Endothelial cell (in vitro differentiated cells): Measurements from ENCODE around the gene BATF. TPM values are rescaled to one million over a fixed set of nuclear protein-coding genes. Genes with fewer than 3 reads are reported as not detected.

Source experiments
- DNase-seq: peaks from one replicate; pipeline ENCODE4 v3.0.0; 2021; ENCODE audit warnings: low spot score
- H3K27ac Mint-ChIP-seq: one replicate; pipeline ENCODE4 v1.8.0; 2021; ENCODE audit warnings: mixed read lengths, inconsistent platforms; ENCODE audit not compliant: unreplicated experiment
- H3K27me3 Mint-ChIP-seq: one replicate; pipeline ENCODE4 v1.8.0; 2021; ENCODE audit warnings: mild to moderate bottlenecking, moderate library complexity, mixed read lengths, inconsistent platforms; ENCODE audit not compliant: unreplicated experiment
- H3K36me3 Mint-ChIP-seq: one replicate; pipeline ENCODE4 v1.8.0; 2021; ENCODE audit warnings: mild to moderate bottlenecking, low read depth, mixed read lengths, inconsistent platforms; ENCODE audit not compliant: unreplicated experiment
- H3K4me1 Mint-ChIP-seq: one replicate; pipeline ENCODE4 v1.8.0; 2021; ENCODE audit warnings: mild to moderate bottlenecking, mixed read lengths, inconsistent platforms; ENCODE audit not compliant: unreplicated experiment
- H3K4me3 Mint-ChIP-seq: one replicate; pipeline ENCODE4 v1.8.0; 2021; ENCODE audit warnings: mild to moderate bottlenecking, mixed read lengths, inconsistent platforms; ENCODE audit not compliant: unreplicated experiment
- H3K9me3 Mint-ChIP-seq: one replicate; pipeline ENCODE4 v1.8.0; 2021; ENCODE audit warnings: mixed read lengths, inconsistent platforms; ENCODE audit not compliant: unreplicated experiment
- CTCF ChIP-seq: fragments of 200-600 bp; sonication (generic); IDR thresholded peaks from one replicate; pipeline ENCODE4 v1.5.0; 2021; ENCODE audit warnings: antibody characterized with exemption; ENCODE audit not compliant: unreplicated experiment
- total RNA-seq: library from RNA; stranded (reverse); fragmentation: NEBNext Ultra II Directional; extraction: Animal tissue kit (Norgen Biotek cat#: 25700); gene quantifications from one replicate; pipeline ENCODE4 v1.2.1, GENCODE V29; 2021; ENCODE audit not compliant: unreplicated experiment

The BATF gene
- total RNA-seq, 1 donor from 2014 or later = not detected

- no peaks in the 10 kb centered on the region for H3K9me3 Mint-ChIP-seq
- TF ChIP-seq CTCF = no peak
- H3K36me3 Mint-ChIP-seq = no peaks in the 10 kb centered on the region
- no peak overlapping the region for H3K4me3 Mint-ChIP-seq
- H3K27me3 Mint-ChIP-seq = peaks cover 4% of the 10 kb centered on the region
- H3K27ac Mint-ChIP-seq = no peak overlapping the region
- peaks cover 5% of the 10 kb centered on the region for H3K4me1 Mint-ChIP-seq
- no peak for DNase-seq
Measured at GRCh38 chr14:75539162-75539560, 16.9 kb downstream of the BATF start.

DNA sequence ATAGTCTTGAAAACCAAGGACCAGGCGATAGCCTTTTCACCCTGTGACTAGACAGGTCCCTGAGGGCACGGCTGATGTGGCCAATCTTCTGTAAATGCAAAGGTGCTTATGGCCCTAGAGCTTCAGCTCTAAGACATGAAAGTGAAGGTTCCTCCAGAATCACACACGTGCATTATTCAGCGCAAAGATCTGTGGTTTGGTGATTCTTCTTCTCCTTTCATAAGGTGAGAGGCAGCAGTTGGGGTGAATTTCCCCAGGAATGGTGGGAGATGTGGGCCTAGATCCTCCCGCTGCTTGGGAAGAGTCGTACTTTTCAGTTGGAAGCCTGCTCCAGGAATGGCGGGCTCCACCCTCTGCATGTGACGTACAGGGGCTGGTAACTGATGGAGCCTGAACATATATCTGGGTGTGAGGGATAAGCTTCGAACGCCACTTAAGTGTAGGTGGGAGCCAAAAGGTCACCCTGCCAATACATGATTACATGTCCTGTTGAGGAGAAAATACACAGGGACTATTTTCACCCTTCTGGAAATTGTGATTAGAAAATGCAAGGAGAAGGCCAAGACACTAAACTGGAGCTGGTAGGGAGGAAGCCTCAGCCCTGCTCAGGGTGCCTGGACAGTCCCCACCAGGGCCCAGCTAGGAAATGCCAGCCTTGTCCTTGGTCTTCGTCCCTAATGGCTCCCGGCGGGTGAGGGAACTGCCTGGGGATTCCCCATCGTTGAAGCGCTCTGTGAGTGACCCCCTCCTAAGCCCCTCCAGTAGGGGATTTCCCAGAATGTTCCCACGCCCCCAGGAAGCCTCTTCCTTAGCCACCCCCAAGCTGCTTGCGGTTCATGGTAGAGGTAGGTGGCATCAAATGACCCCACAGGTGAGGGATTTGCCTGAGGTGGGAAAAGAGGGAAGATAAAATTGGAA lies 17.6 kb downstream of the BATF start:
- no peak overlapping the region for H3K27ac Mint-ChIP-seq
- H3K4me1 Mint-ChIP-seq = peaks cover 5% of the 10 kb centered on the region
- H3K4me3 Mint-ChIP-seq = no peak overlapping the region

DNA sequence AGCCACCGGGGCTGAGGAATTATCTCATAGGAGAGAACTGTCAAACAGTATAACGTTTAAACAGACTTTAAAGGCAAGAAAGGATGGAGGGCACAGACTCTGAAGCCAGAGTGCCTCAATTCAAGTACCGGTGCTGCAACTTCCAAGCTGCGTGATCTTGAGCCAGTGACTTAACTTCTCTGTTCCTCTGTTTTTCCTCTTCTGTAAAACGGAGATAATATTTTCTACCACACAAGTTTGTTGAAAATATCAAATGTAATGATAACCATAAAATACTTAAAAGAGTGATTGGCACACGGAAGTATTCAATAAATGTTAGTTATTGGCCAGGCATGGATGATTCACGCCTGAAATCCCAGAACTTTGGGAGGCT lies 18.2 kb downstream of the BATF start:
- DNase-seq = no peak
- TF ChIP-seq CTCF = no peak
- Mint-ChIP-seq H3K36me3 (no peaks in the 10 kb centered on the region), H3K9me3 (no peaks in the 10 kb centered on the region), H3K27ac (no peak overlapping the region), H3K27me3 (peaks cover 4% of the 10 kb centered on the region), H3K4me1 (peaks cover 5% of the 10 kb centered on the region), H3K4me3 (no peak overlapping the region)

More for the DNA sequence above, 17.6 kb downstream of the BATF start:
- no peak for TF ChIP-seq CTCF
- no peak for DNase-seq
- no peaks in the 10 kb centered on the region for H3K36me3 Mint-ChIP-seq
- H3K27me3 Mint-ChIP-seq = peaks cover 4% of the 10 kb centered on the region
- H3K9me3 Mint-ChIP-seq = no peaks in the 10 kb centered on the region

GRCh38 chr14:75542588-75543091 lies 20.4 kb downstream of the BATF start:
- DNase-seq = no peak

More at GRCh38 chr14:75542588-75543091, 20.4 kb downstream of the BATF start:
- peaks cover 4% of the 10 kb centered on the region for H3K27me3 Mint-ChIP-seq
- H3K4me3 Mint-ChIP-seq = no peak overlapping the region
- H3K9me3 Mint-ChIP-seq = no peaks in the 10 kb centered on the region
- H3K36me3 Mint-ChIP-seq = no peaks in the 10 kb centered on the region
- no peak overlapping the region for H3K27ac Mint-ChIP-seq
- peaks cover 5% of the 10 kb centered on the region for H3K4me1 Mint-ChIP-seq
- no peak for TF ChIP-seq CTCF
